HG02970 (cell line): ENCODE results near the gene MBTPS2.

Experiments
- ATAC-seq: cut with Tn5 transposase; IDR thresholded peaks from one replicate; pipeline ENCODE4 v1.9.1; 2021; ENCODE audit warnings: mild to moderate bottlenecking, moderate library complexity, moderate number of reproducible peaks; ENCODE audit not compliant: unreplicated experiment, low FRiP score

Gene MBTPS2

GRCh38 chrX:21932292-21933002 is 93.0 kb downstream of the MBTPS2 start:
- no peak for ATAC-seq

GRCh38 chrX:21933077-21933476 is 93.7 kb downstream of the MBTPS2 start:
- ATAC-seq: no peak

- ATAC-seq: no peak
Observed at GRCh38 chrX:21934414-21934813, 95.0 kb downstream of the MBTPS2 start.
